Measurements from ENCODE around the gene GNAT3.

Gene GNAT3

DNA sequence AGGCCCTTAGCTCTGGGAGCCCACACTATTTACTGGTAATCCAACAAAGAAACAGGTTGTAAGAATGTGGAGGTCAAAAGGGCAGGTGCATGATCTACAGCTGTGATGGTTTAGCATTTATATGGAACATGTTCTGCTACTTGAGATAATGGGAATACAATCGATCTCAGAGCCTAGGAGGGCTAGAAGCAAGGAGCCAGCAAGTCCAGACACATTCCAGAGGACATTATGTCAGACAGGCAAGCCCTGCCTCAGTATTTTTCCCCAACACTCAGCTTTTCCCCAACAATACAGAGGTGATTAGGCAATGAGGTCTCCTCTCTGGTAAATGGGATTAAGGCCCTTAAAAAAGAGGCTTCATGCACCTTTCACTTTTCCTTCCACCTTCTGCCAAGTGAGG, 21.4 kb upstream of the GNAT3 start:
- Histone ChIP-seq H3K36me3 (ENCODE audit: insufficient read depth, low read length) (no peaks in the 10 kb centered on the region), H3K79me2 (ENCODE audit: insufficient read depth, low read length) (no peaks in the 10 kb centered on the region), H3K4me1 (ENCODE audit: insufficient read depth, low read length, poor library complexity, severe bottlenecking) (no peaks in the 10 kb centered on the region), H3K27me3 (ENCODE audit: insufficient read depth, low read length, poor library complexity, severe bottlenecking) (no peaks in the 10 kb centered on the region), H2AFZ (ENCODE audit: low read length) (no peak overlapping the region), H3K9me3 (ENCODE audit: insufficient read depth, low read depth, low read length) (no peaks in the 10 kb centered on the region), H4K20me1 (ENCODE audit: insufficient read depth, low read length, poor library complexity, severe bottlenecking) (no peaks in the 10 kb centered on the region), H3K9me2 (replicated peaks; ENCODE audit: low read depth, low read length) (no peaks in the 10 kb centered on the region), H3F3A (ENCODE audit: low read depth) (no peaks in the 10 kb centered on the region), H3K9ac (ENCODE audit: low read depth, low read length, poor library complexity, severe bottlenecking) (no peak overlapping the region), H3K4me3 (ENCODE audit: low read length, poor library complexity, severe bottlenecking) (no peak overlapping the region), H3K4me2 (ENCODE audit: low read depth, low read length, poor library complexity, severe bottlenecking) (no peak overlapping the region)
- TF ChIP-seq EZH2phosphoT487 (IDR thresholded peaks at IDR 0.05; ENCODE audit: borderline replicate concordance), result no peak
- TF ChIP-seq, protein P1, sequence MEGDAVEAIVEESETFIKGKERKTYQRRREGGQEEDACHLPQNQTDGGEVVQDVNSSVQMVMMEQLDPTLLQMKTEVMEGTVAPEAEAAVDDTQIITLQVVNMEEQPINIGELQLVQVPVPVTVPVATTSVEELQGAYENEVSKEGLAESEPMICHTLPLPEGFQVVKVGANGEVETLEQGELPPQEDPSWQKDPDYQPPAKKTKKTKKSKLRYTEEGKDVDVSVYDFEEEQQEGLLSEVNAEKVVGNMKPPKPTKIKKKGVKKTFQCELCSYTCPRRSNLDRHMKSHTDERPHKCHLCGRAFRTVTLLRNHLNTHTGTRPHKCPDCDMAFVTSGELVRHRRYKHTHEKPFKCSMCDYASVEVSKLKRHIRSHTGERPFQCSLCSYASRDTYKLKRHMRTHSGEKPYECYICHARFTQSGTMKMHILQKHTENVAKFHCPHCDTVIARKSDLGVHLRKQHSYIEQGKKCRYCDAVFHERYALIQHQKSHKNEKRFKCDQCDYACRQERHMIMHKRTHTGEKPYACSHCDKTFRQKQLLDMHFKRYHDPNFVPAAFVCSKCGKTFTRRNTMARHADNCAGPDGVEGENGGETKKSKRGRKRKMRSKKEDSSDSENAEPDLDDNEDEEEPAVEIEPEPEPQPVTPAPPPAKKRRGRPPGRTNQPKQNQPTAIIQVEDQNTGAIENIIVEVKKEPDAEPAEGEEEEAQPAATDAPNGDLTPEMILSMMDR (conservative IDR thresholded peaks at IDR 0.05; ENCODE audit: low read length), result no peak

DNA sequence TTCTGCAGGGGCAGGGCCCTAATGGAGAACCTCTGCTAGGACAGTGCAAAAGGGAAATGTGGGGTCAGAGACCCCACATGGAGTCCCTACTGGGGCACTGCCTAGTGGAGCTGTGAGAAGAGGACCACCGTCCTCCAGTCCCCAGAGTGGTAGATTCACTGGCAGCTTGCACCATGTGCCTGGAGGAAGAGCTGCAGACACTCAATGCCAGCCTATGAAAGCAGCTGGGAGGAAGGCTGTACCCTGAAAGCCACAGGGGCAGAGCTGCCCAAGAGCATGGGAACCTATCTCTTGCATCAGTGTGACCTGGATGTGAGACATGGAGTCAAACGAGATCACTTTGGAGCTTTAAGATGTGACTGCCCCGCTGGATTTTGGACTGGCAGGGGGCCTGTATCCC, 20.3 kb upstream of the GNAT3 start:
- Histone ChIP-seq H3K4me3 (ENCODE audit: low read length, poor library complexity, severe bottlenecking) (no peak overlapping the region), H3K9me2 (replicated peaks; ENCODE audit: low read depth, low read length) (no peaks in the 10 kb centered on the region), H3F3A (ENCODE audit: low read depth) (no peaks in the 10 kb centered on the region), H2AFZ (ENCODE audit: low read length) (no peak overlapping the region), H3K4me1 (ENCODE audit: insufficient read depth, low read length, poor library complexity, severe bottlenecking) (no peaks in the 10 kb centered on the region), H4K20me1 (ENCODE audit: insufficient read depth, low read length, poor library complexity, severe bottlenecking) (no peaks in the 10 kb centered on the region), H3K36me3 (ENCODE audit: insufficient read depth, low read length) (no peaks in the 10 kb centered on the region), H3K9me3 (ENCODE audit: insufficient read depth, low read depth, low read length) (no peaks in the 10 kb centered on the region), H3K27me3 (ENCODE audit: insufficient read depth, low read length, poor library complexity, severe bottlenecking) (no peaks in the 10 kb centered on the region), H3K79me2 (ENCODE audit: insufficient read depth, low read length) (no peaks in the 10 kb centered on the region), H3K4me2 (ENCODE audit: low read depth, low read length, poor library complexity, severe bottlenecking) (no peak overlapping the region), H3K9ac (ENCODE audit: low read depth, low read length, poor library complexity, severe bottlenecking) (no peak overlapping the region)
- TF ChIP-seq EZH2phosphoT487 (IDR thresholded peaks at IDR 0.05; ENCODE audit: borderline replicate concordance), result no peak
- TF ChIP-seq, protein P1 (conservative IDR thresholded peaks at IDR 0.05; ENCODE audit: low read length), result no peak

DNA sequence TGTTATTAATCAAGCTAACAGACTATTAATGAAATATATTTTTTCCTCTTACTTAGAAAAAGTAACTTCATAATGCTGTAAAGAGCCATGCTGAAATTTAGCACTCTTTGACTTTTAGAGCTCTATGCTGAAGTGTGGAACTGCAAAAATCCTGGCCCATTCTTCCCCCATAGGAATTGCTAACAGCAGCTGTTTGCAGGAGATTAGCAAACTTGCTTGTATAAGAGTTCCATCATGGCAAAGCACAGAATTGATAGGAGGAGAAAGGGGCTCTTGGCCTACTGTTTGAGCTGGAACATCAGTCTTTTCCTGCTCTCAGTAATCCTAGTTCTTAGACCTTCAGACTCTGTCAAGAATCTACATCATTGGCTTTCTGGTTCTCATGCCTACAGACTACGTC, 18.3 kb upstream of the GNAT3 start:
- Histone ChIP-seq H3K27me3 (ENCODE audit: insufficient read depth, low read length, poor library complexity, severe bottlenecking) (no peaks in the 10 kb centered on the region), H3K9me2 (replicated peaks; ENCODE audit: low read depth, low read length) (no peaks in the 10 kb centered on the region), H3K79me2 (ENCODE audit: insufficient read depth, low read length) (no peaks in the 10 kb centered on the region), H4K20me1 (ENCODE audit: insufficient read depth, low read length, poor library complexity, severe bottlenecking) (no peaks in the 10 kb centered on the region), H3F3A (ENCODE audit: low read depth) (no peaks in the 10 kb centered on the region), H3K4me3 (ENCODE audit: low read length, poor library complexity, severe bottlenecking) (no peak overlapping the region), H2AFZ (ENCODE audit: low read length) (no peak overlapping the region), H3K4me1 (ENCODE audit: insufficient read depth, low read length, poor library complexity, severe bottlenecking) (no peaks in the 10 kb centered on the region), H3K4me2 (ENCODE audit: low read depth, low read length, poor library complexity, severe bottlenecking) (no peak overlapping the region), H3K9me3 (ENCODE audit: insufficient read depth, low read depth, low read length) (no peaks in the 10 kb centered on the region), H3K36me3 (ENCODE audit: insufficient read depth, low read length) (no peaks in the 10 kb centered on the region), H3K9ac (ENCODE audit: low read depth, low read length, poor library complexity, severe bottlenecking) (no peak overlapping the region)
- no peak for TF ChIP-seq EZH2phosphoT487 (IDR thresholded peaks at IDR 0.05; ENCODE audit: borderline replicate concordance)
- TF ChIP-seq, protein P1 (conservative IDR thresholded peaks at IDR 0.05; ENCODE audit: low read length), result no peak
